GM13976 (cell line): ENCODE measurements around the gene PLXDC1.

Source experiments
- DNase-seq: peaks from one replicate; pipeline ENCODE4 v3.0.0; 2012; ENCODE audit warnings: low spot score
- in situ Hi-C: fragments of 300-500 bp; cut with MboI; formaldehyde crosslinking; loops from one replicate; pipeline ENCODE4 v1.12.0; 2022; ENCODE audit warnings: low sequenced_read_pairs, mixed read lengths, inconsistent platforms; ENCODE audit not compliant: unreplicated experiment
- TF ChIP-seq, protein P1 (sequence below): IDR thresholded peaks from 2 replicates; pipeline ENCODE4 v1.5.1; 2012; ENCODE audit warnings: borderline replicate concordance, mild to moderate bottlenecking; ENCODE audit not compliant: insufficient read depth; ENCODE audit errors: extremely low read depth, missing control alignments, control extremely low read depth

The PLXDC1 gene

DNA sequence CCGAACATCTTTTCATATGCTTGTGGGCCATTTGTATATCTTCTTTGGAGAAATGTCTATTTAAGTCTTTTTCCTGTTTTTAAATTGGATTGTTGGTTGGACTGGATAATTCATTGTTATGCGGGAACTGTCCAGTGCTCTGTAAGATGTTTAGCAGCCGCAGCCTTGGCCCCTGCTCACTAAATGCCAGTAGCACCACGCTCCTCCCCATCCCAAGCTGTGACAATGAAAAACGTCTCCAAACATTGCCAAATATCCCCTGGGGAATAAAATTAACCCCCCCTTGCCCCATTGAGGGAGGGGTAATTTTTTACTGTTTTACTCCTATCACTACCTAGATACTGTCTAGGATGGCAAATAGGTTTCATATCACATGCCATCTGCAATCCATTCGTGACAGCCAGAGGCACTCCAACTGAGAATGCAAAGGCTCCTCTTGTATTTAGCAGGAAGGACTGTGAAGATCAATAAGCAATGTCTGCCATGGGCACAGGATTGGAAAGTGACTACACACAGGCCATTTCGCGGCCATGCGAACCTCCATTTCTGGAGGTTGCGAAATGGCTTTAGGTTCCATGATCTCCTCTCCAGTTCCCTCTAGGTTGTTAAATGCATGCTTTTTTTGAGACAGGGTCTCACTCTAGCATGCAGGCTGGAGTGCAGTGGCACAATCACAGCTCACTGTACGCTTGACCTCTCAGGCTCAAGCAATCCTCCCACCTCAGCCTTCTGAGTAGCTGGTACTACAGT, 9.3 kb downstream of the PLXDC1 start:
- in situ Hi-C loops = no loop called here
- no peak for DNase-seq
- TF ChIP-seq, protein P1, sequence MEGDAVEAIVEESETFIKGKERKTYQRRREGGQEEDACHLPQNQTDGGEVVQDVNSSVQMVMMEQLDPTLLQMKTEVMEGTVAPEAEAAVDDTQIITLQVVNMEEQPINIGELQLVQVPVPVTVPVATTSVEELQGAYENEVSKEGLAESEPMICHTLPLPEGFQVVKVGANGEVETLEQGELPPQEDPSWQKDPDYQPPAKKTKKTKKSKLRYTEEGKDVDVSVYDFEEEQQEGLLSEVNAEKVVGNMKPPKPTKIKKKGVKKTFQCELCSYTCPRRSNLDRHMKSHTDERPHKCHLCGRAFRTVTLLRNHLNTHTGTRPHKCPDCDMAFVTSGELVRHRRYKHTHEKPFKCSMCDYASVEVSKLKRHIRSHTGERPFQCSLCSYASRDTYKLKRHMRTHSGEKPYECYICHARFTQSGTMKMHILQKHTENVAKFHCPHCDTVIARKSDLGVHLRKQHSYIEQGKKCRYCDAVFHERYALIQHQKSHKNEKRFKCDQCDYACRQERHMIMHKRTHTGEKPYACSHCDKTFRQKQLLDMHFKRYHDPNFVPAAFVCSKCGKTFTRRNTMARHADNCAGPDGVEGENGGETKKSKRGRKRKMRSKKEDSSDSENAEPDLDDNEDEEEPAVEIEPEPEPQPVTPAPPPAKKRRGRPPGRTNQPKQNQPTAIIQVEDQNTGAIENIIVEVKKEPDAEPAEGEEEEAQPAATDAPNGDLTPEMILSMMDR = no peak

DNA sequence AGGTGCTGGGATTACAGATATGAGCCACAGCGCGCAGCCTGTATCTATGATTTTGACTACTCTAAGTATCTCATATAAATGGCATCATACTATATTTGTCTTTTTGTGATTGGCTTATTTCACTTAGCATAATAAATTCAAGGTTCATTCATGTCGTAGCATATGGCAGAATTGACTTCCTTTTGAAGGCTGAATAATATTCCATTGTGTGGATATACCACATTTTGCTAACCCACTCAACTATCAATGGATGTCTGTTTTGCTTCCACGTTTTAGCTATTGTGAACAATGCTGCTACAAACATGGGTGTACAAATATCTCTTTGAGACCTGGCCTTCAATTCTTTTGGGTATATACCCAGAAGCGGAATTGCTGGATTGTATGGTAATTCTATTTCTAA, 10.1 kb downstream of the PLXDC1 start:
- TF ChIP-seq, protein P1 = no peak
- in situ Hi-C loops = no loop called here
- DNase-seq = no peak

- no peak for DNase-seq
- TF ChIP-seq, protein P1 = no peak
- in situ Hi-C loops = no loop called here
Measured at GRCh38 chr17:39139561-39139960, 11.9 kb downstream of the PLXDC1 start.

- TF ChIP-seq, protein P1 = no peak
- no peak for DNase-seq
- in situ Hi-C loops = no loop called here
Measured at GRCh38 chr17:39139161-39139511, 12.3 kb downstream of the PLXDC1 start.

- in situ Hi-C loops = no loop called here
- TF ChIP-seq, protein P1 = no peak
- DNase-seq = no peak
Measured at GRCh38 chr17:39138431-39139160, 12.8 kb downstream of the PLXDC1 start.

DNA sequence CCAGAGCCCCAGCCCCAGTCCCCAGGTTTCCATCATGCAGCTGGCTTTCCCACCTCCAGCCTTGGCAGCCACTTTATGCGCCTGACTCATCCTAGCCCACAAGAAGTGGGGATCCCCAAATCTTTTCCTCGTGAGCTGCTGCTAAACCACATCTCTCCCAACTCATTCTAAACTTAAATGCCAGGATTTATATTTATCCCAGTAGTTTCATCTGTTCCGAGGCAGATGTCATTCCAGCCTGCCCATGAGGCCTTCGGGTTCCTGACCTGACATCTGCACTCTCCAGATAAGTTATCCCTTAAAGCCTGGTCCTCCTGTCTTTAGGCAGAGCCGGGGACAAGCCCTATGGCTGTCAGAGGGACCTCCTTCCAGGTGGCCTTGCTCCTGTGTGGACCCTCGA, 16.6 kb downstream of the PLXDC1 start:
- TF ChIP-seq, protein P1 = no peak
- in situ Hi-C loops = no loop called here
- DNase-seq = no peak
